K562 (cell line): Measurements from ENCODE around the gene SIGLEC6. TPM values are rescaled to one million over a fixed set of nuclear protein-coding genes. Genes with fewer than 3 reads are reported as not detected.
A peak's percentile ranks its signal among the peaks of the same experiment; 100 is the strongest.

ENCODE experiments used
- DDX20 ChIP-seq: fragments of 450-650 bp; IDR thresholded peaks from 2 replicates; pipeline ENCODE4 v1.6.1; 2016; ENCODE audit warnings: missing genetic modification characterization, low read depth, mild to moderate bottlenecking, missing compliant biosample characterization, moderate library complexity
- EGR1 ChIP-seq: fragments of 450-650 bp; conservative IDR thresholded peaks from 2 replicates; pipeline ENCODE4 v1.6.1; 2017; ENCODE audit warnings: mild to moderate bottlenecking
- ETV6 ChIP-seq, 3 experiments: fragments of 150-350 bp in 1 of 3; sonication (generic) in 1 of 3; formaldehyde crosslinking in 1 of 3; IDR thresholded peaks; 2 replicates each; pipeline versions ENCODE4 v1.6.1 to v1.8.0; 2014 to 2022; ENCODE audit warnings: borderline replicate concordance in 2 of 3, low read depth in 2 of 3, antibody characterized with exemption in 1 of 3, low read length in 1 of 3, mild to moderate bottlenecking in 1 of 3, missing genetic modification reagents in 1 of 3
- HLTF ChIP-seq: fragments of 450-650 bp; IDR thresholded peaks from 2 replicates; pipeline ENCODE4 v1.6.1; 2016
- HOXB6 ChIP-seq: fragments of 250-450 bp; sonication (Bioruptor Pico); IDR thresholded peaks from 2 replicates; pipeline ENCODE4 v1.5.1; 2022; ENCODE audit warnings: mild to moderate bottlenecking, borderline replicate concordance
- NUFIP1 ChIP-seq: fragments of 450-650 bp; IDR thresholded peaks from 2 replicates; pipeline ENCODE4 v1.6.1; 2018; ENCODE audit not compliant: partially characterized antibody
- POLR3A ChIP-seq: IDR thresholded peaks from 2 replicates; pipeline ENCODE4 v1.6.1; 2011; ENCODE audit warnings: borderline replicate concordance, mild to moderate bottlenecking, moderate library complexity; ENCODE audit not compliant: insufficient read length, insufficient read depth; ENCODE audit errors: extremely low read depth
- SMARCB1 ChIP-seq: IDR thresholded peaks from 2 replicates; pipeline ENCODE4 v1.6.1; 2011; ENCODE audit warnings: improper control_type of control experiment, low read depth; ENCODE audit not compliant: insufficient read length
- ZNF431 ChIP-seq: sonication (generic); formaldehyde crosslinking; IDR thresholded peaks from 2 replicates; pipeline ENCODE4 v1.8.0; 2022; ENCODE audit warnings: mild to moderate bottlenecking, missing genetic modification reagents
- ZNF589 ChIP-seq: fragments of 200-800 bp; sonication (Bioruptor generic); IDR thresholded peaks from 2 replicates; pipeline ENCODE4 v1.6.1; 2016; ENCODE audit warnings: low read depth, missing genetic modification characterization, missing compliant biosample characterization
- ZNF766 ChIP-seq: fragments of 200-800 bp; sonication (Bioruptor generic); conservative IDR thresholded peaks from 2 replicates; pipeline ENCODE4 v1.6.1; 2016; ENCODE audit warnings: missing genetic modification characterization, missing compliant biosample characterization
- ZSCAN29 ChIP-seq: fragments of 450-650 bp; IDR thresholded peaks from 2 replicates; pipeline ENCODE4 v1.6.1; 2017
- polyA plus RNA-seq, 8 experiments: library from polyadenylated mRNA; depleted of rRNA in 4 of 8; stranded (reverse) in 5 of 8; unstranded in 3 of 8; fragments of >200 nt; fragmentation: Nextera tagmentation in 2 of 8; fragmentation: Illumina TruSeq in 1 of 8; extraction: Ambion mirVana in 2 of 8; extraction: Trizol in 1 of 8; gene quantifications; 2 replicates each; pipeline versions ENCODE4 v1.2.1 to v1.2.3, GENCODE V29; 2011 to 2014; ENCODE audit warnings: inconsistent platforms in 1 of 8, missing spikeins in 1 of 8
- total RNA-seq, 7 experiments: library from RNA; depleted of rRNA in 6 of 7; stranded (reverse); fragments of >200 nt in 6 of 7; fragmentation: Illumina TruSeq in 2 of 7; extraction: Trizol in 2 of 7; gene quantifications; 2 replicates each; pipeline versions ENCODE4 v1.2.1 to v1.2.3, GENCODE V29; 2011 to 2021; ENCODE audit warnings: low replicate concordance in 1 of 7
- TF ChIP-seq, protein P1 (sequence below): fragments of 250-450 bp; sonication (Bioruptor Pico); IDR thresholded peaks from 2 replicates; pipeline ENCODE4 v1.8.0; 2022; ENCODE audit warnings: inconsistent platforms
- TF ChIP-seq, protein P2 (sequence below), 2 experiments: fragments of 150-350 bp in 1 of 2; IDR thresholded peaks; 2 replicates each; pipeline ENCODE4 v1.6.1; 2012 to 2016; ENCODE audit warnings: low read depth in 2 of 2, low read length in 2 of 2, mild to moderate bottlenecking in 1 of 2, moderate library complexity in 1 of 2
- TF ChIP-seq, protein P3 (sequence below): sonication (generic); formaldehyde crosslinking; IDR thresholded peaks from 2 replicates; pipeline ENCODE4 v1.8.1; 2023; ENCODE audit warnings: mild to moderate bottlenecking, missing genetic modification reagents
- TF ChIP-seq, protein P4 (sequence below), 3 experiments: IDR thresholded peaks in 2 of 3; conservative IDR thresholded peaks in 1 of 3; 2 replicates each; pipeline ENCODE4 v1.5.1; 2011 to 2012; ENCODE audit warnings: low read length in 3 of 3, mild to moderate bottlenecking in 3 of 3, control low read depth in 2 of 3, improper control_type of control experiment in 1 of 3, inconsistent platforms in 1 of 3, low read depth in 1 of 3, mixed read lengths in 1 of 3, moderate library complexity in 1 of 3; ENCODE audit not compliant: insufficient read depth in 2 of 3
- TF ChIP-seq, protein P5 (sequence below): fragments of 450-650 bp; conservative IDR thresholded peaks from 2 replicates; pipeline ENCODE4 v1.6.1; 2016; ENCODE audit warnings: missing genetic modification characterization, low read depth, mild to moderate bottlenecking, control low read depth, missing compliant biosample characterization

The SIGLEC6 gene
- total and polyA plus RNA-seq, 9 of the 15 experiments (the other 6 are each of a cell fraction or from before 2014, with no cell fraction given), result 0.03 to 17.5 (median 0.71) TPM

DNA sequence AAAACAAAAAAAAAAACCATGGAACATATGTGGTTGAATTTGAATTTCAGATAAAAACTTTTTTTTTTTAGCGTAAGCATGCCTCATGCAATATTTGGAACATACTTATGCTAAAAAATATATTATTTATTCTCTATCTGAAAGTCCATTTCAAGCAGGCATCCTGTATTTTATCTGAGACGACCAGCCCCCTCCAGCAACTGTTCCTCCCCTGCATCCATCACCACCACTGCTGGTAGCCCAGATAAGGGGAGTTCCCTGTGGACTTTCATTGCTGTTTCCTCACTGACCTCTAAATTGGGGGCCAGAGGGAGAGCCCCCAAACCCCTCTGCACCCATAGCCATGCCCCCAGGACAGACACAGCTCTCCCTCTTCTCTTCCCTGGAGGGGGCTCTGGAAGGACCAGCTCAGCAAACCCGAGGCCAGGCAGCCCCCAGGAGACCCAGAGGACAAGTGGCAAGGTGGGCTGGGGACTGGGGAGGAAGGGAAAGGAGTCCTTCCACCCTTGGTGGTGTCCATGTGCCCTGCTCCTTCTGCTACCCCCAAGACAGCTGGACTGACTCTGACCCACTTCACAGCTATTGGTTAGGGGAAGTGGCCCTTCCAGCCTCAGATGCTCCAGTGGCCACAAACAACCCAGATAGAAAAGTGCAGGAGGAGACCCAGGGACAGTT is 23.3 kb downstream of the SIGLEC6 start (continued):
- TF ChIP-seq, protein P1, sequence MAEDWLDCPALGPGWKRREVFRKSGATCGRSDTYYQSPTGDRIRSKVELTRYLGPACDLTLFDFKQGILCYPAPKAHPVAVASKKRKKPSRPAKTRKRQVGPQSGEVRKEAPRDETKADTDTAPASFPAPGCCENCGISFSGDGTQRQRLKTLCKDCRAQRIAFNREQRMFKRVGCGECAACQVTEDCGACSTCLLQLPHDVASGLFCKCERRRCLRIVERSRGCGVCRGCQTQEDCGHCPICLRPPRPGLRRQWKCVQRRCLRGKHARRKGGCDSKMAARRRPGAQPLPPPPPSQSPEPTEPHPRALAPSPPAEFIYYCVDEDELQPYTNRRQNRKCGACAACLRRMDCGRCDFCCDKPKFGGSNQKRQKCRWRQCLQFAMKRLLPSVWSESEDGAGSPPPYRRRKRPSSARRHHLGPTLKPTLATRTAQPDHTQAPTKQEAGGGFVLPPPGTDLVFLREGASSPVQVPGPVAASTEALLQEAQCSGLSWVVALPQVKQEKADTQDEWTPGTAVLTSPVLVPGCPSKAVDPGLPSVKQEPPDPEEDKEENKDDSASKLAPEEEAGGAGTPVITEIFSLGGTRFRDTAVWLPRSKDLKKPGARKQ (CRISPR knock-in tag), result no peak
- TF ChIP-seq, protein P2, sequence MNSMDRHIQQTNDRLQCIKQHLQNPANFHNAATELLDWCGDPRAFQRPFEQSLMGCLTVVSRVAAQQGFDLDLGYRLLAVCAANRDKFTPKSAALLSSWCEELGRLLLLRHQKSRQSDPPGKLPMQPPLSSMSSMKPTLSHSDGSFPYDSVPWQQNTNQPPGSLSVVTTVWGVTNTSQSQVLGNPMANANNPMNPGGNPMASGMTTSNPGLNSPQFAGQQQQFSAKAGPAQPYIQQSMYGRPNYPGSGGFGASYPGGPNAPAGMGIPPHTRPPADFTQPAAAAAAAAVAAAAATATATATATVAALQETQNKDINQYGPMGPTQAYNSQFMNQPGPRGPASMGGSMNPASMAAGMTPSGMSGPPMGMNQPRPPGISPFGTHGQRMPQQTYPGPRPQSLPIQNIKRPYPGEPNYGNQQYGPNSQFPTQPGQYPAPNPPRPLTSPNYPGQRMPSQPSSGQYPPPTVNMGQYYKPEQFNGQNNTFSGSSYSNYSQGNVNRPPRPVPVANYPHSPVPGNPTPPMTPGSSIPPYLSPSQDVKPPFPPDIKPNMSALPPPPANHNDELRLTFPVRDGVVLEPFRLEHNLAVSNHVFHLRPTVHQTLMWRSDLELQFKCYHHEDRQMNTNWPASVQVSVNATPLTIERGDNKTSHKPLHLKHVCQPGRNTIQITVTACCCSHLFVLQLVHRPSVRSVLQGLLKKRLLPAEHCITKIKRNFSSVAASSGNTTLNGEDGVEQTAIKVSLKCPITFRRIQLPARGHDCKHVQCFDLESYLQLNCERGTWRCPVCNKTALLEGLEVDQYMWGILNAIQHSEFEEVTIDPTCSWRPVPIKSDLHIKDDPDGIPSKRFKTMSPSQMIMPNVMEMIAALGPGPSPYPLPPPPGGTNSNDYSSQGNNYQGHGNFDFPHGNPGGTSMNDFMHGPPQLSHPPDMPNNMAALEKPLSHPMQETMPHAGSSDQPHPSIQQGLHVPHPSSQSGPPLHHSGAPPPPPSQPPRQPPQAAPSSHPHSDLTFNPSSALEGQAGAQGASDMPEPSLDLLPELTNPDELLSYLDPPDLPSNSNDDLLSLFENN (IDR thresholded peaks at IDR 0.05; ENCODE audit: low read depth in 2 of 2, low read length in 2 of 2), result peak in 1 of 2 experiments; percentile 98; a peak in 2 of 4 replicates
- TF ChIP-seq, protein P3, sequence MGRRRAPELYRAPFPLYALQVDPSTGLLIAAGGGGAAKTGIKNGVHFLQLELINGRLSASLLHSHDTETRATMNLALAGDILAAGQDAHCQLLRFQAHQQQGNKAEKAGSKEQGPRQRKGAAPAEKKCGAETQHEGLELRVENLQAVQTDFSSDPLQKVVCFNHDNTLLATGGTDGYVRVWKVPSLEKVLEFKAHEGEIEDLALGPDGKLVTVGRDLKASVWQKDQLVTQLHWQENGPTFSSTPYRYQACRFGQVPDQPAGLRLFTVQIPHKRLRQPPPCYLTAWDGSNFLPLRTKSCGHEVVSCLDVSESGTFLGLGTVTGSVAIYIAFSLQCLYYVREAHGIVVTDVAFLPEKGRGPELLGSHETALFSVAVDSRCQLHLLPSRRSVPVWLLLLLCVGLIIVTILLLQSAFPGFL (CRISPR knock-in tag), result no peak
- TF ChIP-seq SMARCB1 (no peak), NUFIP1 (no peak), ETV6 (IDR thresholded peaks at IDR 0.05; ENCODE audit: borderline replicate concordance in 1 of 2, low read depth in 2 of 2, low read length in 1 of 2) (peak in 1 of 2 experiments; percentile 78; a peak in 1 of 4 replicates), ETV6 (CRISPR knock-in tag; IDR thresholded peaks at IDR 0.05; ENCODE audit: borderline replicate concordance) (no peak), HOXB6 (CRISPR knock-in tag) (no peak), ZSCAN29 (no peak), EGR1 (peak; percentile 61), ZNF589 (peak; percentile 91), ZNF766 (CRISPR knock-in tag) (peak; percentile 79), DDX20 (tag) (no peak), POLR3A (no peak), HLTF (no peak), ZNF431 (CRISPR knock-in tag) (no peak)
- TF ChIP-seq, protein P4, sequence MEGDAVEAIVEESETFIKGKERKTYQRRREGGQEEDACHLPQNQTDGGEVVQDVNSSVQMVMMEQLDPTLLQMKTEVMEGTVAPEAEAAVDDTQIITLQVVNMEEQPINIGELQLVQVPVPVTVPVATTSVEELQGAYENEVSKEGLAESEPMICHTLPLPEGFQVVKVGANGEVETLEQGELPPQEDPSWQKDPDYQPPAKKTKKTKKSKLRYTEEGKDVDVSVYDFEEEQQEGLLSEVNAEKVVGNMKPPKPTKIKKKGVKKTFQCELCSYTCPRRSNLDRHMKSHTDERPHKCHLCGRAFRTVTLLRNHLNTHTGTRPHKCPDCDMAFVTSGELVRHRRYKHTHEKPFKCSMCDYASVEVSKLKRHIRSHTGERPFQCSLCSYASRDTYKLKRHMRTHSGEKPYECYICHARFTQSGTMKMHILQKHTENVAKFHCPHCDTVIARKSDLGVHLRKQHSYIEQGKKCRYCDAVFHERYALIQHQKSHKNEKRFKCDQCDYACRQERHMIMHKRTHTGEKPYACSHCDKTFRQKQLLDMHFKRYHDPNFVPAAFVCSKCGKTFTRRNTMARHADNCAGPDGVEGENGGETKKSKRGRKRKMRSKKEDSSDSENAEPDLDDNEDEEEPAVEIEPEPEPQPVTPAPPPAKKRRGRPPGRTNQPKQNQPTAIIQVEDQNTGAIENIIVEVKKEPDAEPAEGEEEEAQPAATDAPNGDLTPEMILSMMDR (IDR thresholded peaks at IDR 0.05 in 2 of 3, conservative IDR thresholded peaks at IDR 0.05 in 1 of 3; ENCODE audit: insufficient read depth in 2 of 3, low read depth in 1 of 3, low read length in 3 of 3), result no peak
- TF ChIP-seq, protein P5, sequence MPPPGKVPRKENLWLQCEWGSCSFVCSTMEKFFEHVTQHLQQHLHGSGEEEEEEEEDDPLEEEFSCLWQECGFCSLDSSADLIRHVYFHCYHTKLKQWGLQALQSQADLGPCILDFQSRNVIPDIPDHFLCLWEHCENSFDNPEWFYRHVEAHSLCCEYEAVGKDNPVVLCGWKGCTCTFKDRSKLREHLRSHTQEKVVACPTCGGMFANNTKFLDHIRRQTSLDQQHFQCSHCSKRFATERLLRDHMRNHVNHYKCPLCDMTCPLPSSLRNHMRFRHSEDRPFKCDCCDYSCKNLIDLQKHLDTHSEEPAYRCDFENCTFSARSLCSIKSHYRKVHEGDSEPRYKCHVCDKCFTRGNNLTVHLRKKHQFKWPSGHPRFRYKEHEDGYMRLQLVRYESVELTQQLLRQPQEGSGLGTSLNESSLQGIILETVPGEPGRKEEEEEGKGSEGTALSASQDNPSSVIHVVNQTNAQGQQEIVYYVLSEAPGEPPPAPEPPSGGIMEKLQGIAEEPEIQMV (tag), result no peak
